ENCODE results near the gene ZNF536.
"Not testable (repeated sequence)": the region's sequence is repeated elsewhere in the genome, so short reads cannot be mapped to it uniquely, and the experiment has no call there.

Gene ZNF536

GRCh38 chr19:30393729-30394480 lies 21.7 kb downstream of the ZNF536 start:
- Mint-ChIP-seq H3K27ac (no peak overlapping the region), H3K9me3 (peaks cover 2 to 3% of the 10 kb centered on the region in 2 donors), H3K4me3 (no peak overlapping the region), H3K27me3 (peaks cover 7 to 17% of the 10 kb centered on the region in 2 donors), H3K4me1 (peaks cover 0 to 8% of the 10 kb centered on the region in 2 donors), H3K36me3 (no peaks in the 10 kb centered on the region)
- peak; percentile 12 to 38 for ATAC-seq (replicated peaks)
- DNase-seq, result no peak

GRCh38 chr19:30394481-30395151 lies 22.4 kb downstream of the ZNF536 start:
- DNase-seq, result no peak
- Mint-ChIP-seq H3K36me3 (no peaks in the 10 kb centered on the region), H3K4me1 (peaks cover 0 to 8% of the 10 kb centered on the region in 2 donors), H3K27me3 (peaks cover 7 to 17% of the 10 kb centered on the region in 2 donors), H3K27ac (no peak overlapping the region), H3K9me3 (peaks cover 2 to 3% of the 10 kb centered on the region in 2 donors), H3K4me3 (no peak overlapping the region)
- ATAC-seq (replicated peaks), result no peak

- Mint-ChIP-seq H3K27me3 (peaks cover 7 to 17% of the 10 kb centered on the region in 2 donors), H3K4me3 (no peak overlapping the region), H3K9me3 (peaks cover 2 to 3% of the 10 kb centered on the region in 2 donors), H3K36me3 (no peaks in the 10 kb centered on the region), H3K4me1 (peaks cover 0 to 8% of the 10 kb centered on the region in 2 donors), H3K27ac (no peak overlapping the region)
- no peak for DNase-seq
- no peak for ATAC-seq (replicated peaks)
These were observed 23.1 kb downstream of the ZNF536 start for GRCh38 chr19:30395283-30395682.

- not testable (repeated sequence) for H3K4me3 Mint-ChIP-seq; H3K36me3 Mint-ChIP-seq; H3K27ac Mint-ChIP-seq; DNase-seq; H3K4me1 Mint-ChIP-seq; H3K27me3 Mint-ChIP-seq; H3K9me3 Mint-ChIP-seq; ATAC-seq (replicated peaks)
These were observed 26.4 kb downstream of the ZNF536 start for GRCh38 chr19:30398539-30398938.

GRCh38 chr19:30401956-30402355 lies 29.8 kb downstream of the ZNF536 start:
- DNase-seq, result no peak
- Mint-ChIP-seq H3K4me3 (no peak overlapping the region), H3K36me3 (no peaks in the 10 kb centered on the region), H3K27me3 (peaks cover 5 to 10% of the 10 kb centered on the region in 2 donors), H3K4me1 (no peaks in the 10 kb centered on the region), H3K27ac (no peak overlapping the region), H3K9me3 (peaks cover 0 to 1% of the 10 kb centered on the region in 2 donors)
- no peak for ATAC-seq (replicated peaks)

GRCh38 chr19:30402436-30403202 lies 30.4 kb downstream of the ZNF536 start:
- ATAC-seq (replicated peaks), result no peak
- no peak for DNase-seq
- H3K27me3 Mint-ChIP-seq, result peaks cover 5 to 10% of the 10 kb centered on the region in 2 donors
- no peak overlapping the region for H3K4me3 Mint-ChIP-seq
- no peaks in the 10 kb centered on the region for H3K36me3 Mint-ChIP-seq
- H3K4me1 Mint-ChIP-seq, result no peaks in the 10 kb centered on the region
- H3K27ac Mint-ChIP-seq, result no peak overlapping the region
- H3K9me3 Mint-ChIP-seq, result peaks cover 0 to 1% of the 10 kb centered on the region in 2 donors

- ATAC-seq (replicated peaks) (no peak), DNase-seq (no peak)
- no peaks in the 10 kb centered on the region for H3K4me1 Mint-ChIP-seq
- no peak overlapping the region for H3K27ac Mint-ChIP-seq
- peaks cover 5 to 10% of the 10 kb centered on the region in 2 donors for H3K27me3 Mint-ChIP-seq
- H3K9me3 Mint-ChIP-seq, result peaks cover 0 to 1% of the 10 kb centered on the region in 2 donors
- H3K36me3 Mint-ChIP-seq, result no peaks in the 10 kb centered on the region
- H3K4me3 Mint-ChIP-seq, result no peak overlapping the region
These were observed 31.2 kb downstream of the ZNF536 start for GRCh38 chr19:30403203-30403985.

- ATAC-seq (replicated peaks) (peak; percentile 39 to 50), DNase-seq (no peak)
- H3K4me3 Mint-ChIP-seq, result no peak overlapping the region
- H3K36me3 Mint-ChIP-seq, result no peaks in the 10 kb centered on the region
- no peaks in the 10 kb centered on the region for H3K4me1 Mint-ChIP-seq
- peaks cover 0 to 1% of the 10 kb centered on the region in 2 donors for H3K9me3 Mint-ChIP-seq
- peaks cover 5 to 6% of the 10 kb centered on the region in 2 donors for H3K27me3 Mint-ChIP-seq
- H3K27ac Mint-ChIP-seq, result no peak overlapping the region
These were observed 34.3 kb downstream of the ZNF536 start for GRCh38 chr19:30406220-30407067.

- H3K36me3 Mint-ChIP-seq, result no peaks in the 10 kb centered on the region
- H3K4me1 Mint-ChIP-seq, result no peaks in the 10 kb centered on the region
- peaks cover 3 to 5% of the 10 kb centered on the region in 2 donors for H3K27me3 Mint-ChIP-seq
- H3K9me3 Mint-ChIP-seq, result peaks cover 0 to 1% of the 10 kb centered on the region in 2 donors
- DNase-seq (no peak), ATAC-seq (replicated peaks) (no peak)
- no peak overlapping the region for H3K4me3 Mint-ChIP-seq
- no peak overlapping the region for H3K27ac Mint-ChIP-seq
These were observed 35.0 kb downstream of the ZNF536 start for GRCh38 chr19:30407068-30407709.

- peaks cover 0 to 1% of the 10 kb centered on the region in 2 donors for H3K9me3 Mint-ChIP-seq
- H3K27ac Mint-ChIP-seq, result no peak overlapping the region
- H3K4me3 Mint-ChIP-seq, result no peak overlapping the region
- ATAC-seq (replicated peaks) (no peak), DNase-seq (no peak)
- H3K27me3 Mint-ChIP-seq, result peaks cover 3 to 5% of the 10 kb centered on the region in 2 donors
- H3K36me3 Mint-ChIP-seq, result no peaks in the 10 kb centered on the region
- H3K4me1 Mint-ChIP-seq, result no peaks in the 10 kb centered on the region
These were observed 36.6 kb downstream of the ZNF536 start for GRCh38 chr19:30408734-30409301.

GRCh38 chr19:30411714-30412113 lies 39.5 kb downstream of the ZNF536 start:
- ATAC-seq (replicated peaks), result no peak
- DNase-seq, result no peak
- H3K27me3 Mint-ChIP-seq, result peaks cover 8 to 12% of the 10 kb centered on the region in 2 donors
- H3K36me3 Mint-ChIP-seq, result no peaks in the 10 kb centered on the region
- H3K9me3 Mint-ChIP-seq, result peaks cover 0 to 5% of the 10 kb centered on the region in 2 donors
- H3K4me1 Mint-ChIP-seq, result no peaks in the 10 kb centered on the region
- H3K27ac Mint-ChIP-seq, result no peak overlapping the region
- no peak overlapping the region for H3K4me3 Mint-ChIP-seq

GRCh38 chr19:30416375-30416774 lies 44.2 kb downstream of the ZNF536 start:
- H3K4me1 Mint-ChIP-seq, result no peaks in the 10 kb centered on the region
- ATAC-seq (replicated peaks) (no peak), DNase-seq (no peak)
- no peak overlapping the region for H3K27ac Mint-ChIP-seq
- no peaks in the 10 kb centered on the region for H3K36me3 Mint-ChIP-seq
- H3K9me3 Mint-ChIP-seq, result peaks cover 0 to 5% of the 10 kb centered on the region in 2 donors
- H3K27me3 Mint-ChIP-seq, result peaks cover 8 to 19% of the 10 kb centered on the region in 2 donors
- no peak overlapping the region for H3K4me3 Mint-ChIP-seq

Measured in stimulated activated naive B cell treated with anti-CD40 and anti-IgM and Interleukin-4, amounts not matched to agents 10 μg/mL and 1 μg/mL and 100 μg/mL, for 72 hours (primary cell).